Stimulated activated CD4-positive, alpha-beta T cell treated with anti-CD3 and anti-CD28 coated beads, TNF-alpha, amount 100 ng/mL, for 24 hours (primary cell): ENCODE data around the gene SPEM3.
"Not testable (repeated sequence)": the region's sequence is repeated elsewhere in the genome, so short reads cannot be mapped to it uniquely, and the experiment has no call there.

Experiments used
- DNase-seq, 3 experiments: peaks; one replicate each; pipeline ENCODE4 v3.0.0-alpha.2; 2020; ENCODE audit warnings: low read depth in 3 of 3

The SPEM3 gene

DNA sequence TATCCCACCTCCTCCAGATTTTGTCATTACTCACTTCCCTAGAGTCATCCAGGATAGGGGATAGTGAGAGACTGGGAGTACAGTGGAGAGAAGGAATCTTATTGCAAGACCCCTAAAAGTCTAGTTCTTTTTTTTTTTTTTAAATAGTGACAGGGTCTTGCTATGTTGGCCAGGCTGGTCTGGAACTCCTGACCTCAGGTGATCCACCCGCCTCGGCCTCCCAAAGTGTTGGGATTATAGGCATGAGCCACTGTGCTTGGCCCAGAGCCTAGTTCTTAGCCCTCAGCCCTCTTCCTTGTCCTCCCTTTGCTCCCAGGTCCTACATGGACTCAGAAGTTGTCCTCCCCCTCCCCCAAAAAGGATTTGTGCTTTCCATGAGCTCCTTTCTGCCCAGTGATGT, 13.5 kb downstream of the SPEM3 start:
- no peak for DNase-seq

DNA sequence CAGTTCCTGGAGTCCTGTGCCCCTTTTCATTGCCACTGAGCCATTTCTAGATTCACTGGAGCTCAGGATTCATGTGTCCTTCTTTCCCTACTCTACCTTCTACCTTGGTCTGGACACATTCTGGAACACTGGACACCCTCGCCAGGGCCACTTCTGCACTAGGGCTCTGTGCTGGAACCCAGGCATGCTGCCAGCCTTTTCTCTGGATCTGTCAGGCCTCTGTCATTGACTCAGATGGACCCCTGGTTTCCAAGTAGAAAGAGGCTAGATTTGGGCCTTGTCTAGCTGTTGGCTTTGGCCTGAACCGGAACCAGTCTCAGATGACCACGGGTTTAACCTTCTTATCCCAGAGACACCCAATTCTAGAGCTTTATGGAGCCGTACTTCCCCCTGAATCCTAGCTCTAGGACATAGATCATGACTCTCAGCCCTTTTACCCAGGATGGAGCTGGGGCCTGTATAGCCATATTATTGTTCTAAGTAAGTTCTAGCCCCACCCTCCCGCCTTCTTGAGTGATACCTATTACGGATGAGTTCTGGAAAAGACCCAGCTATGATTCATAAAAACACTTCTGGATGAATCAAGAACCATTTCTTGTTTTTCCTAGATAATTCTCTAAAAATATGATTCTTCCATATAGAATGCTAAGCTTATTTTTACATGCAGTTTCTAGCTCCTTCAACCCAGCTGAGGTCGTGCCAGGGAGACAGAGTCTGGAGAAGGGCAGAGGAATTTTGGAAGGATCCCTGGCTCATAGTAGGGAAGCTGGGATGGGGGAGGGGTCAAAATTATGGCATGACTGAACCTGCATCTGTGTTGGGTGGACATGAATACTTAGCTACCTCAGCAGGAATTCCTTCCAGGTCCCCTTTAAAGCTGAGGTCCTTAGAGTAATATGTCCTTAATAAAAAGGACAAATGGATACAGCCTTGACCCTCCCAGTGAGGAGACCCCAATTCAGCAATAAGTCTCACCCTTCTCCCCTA, 15.1 kb downstream of the SPEM3 start:
- DNase-seq = no peak

DNA sequence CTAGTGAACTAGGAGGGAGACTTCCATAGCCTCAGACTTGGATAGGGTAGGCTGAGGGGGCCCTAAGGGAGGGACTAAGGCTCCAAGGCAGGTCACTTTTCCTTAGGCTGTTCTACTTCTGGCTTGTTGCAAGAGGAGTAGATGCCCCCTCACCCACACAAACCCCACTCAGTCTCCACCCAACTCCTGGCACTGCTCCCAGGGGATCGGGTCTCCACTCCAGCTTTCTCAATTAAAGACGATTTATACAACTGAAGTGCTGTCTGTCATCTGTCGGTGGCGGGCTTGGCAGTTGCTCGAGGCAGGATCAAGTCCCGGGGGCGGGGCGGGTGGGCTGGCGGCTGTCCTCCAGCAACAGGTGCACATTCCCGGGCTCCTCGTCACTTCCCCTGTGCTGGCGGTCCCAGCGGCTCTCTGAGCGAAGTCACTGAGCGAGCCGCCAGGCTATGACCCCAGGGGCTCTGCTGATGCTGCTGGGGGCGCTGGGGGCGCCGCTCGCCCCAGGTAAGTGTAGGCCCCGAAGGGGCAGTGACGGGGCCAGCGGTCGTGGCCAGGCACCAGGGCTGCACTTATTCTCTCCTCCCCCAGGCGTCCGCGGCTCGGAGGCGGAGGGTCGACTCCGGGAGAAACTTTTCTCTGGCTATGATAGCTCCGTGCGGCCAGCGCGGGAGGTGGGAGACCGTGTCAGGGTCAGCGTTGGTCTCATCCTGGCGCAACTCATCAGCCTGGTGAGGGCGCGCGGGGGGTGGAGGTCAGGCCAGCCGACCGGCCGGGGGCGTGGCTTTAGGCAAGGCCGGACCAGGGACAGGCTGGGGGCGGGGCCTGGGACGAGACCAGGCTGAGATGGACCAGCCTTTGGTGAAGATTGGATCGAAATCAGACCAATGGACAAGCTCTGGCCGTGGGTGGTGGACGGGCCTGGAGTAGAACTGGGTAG, 16.3 kb downstream of the SPEM3 start, which contains the start of gene CHRNB1:
CHRNB1 (plus strand) TSS at position 380 of the 937 bp plus-strand sequence; CDS start at position 447, 67 bp downstream.
- no peak for DNase-seq

DNA sequence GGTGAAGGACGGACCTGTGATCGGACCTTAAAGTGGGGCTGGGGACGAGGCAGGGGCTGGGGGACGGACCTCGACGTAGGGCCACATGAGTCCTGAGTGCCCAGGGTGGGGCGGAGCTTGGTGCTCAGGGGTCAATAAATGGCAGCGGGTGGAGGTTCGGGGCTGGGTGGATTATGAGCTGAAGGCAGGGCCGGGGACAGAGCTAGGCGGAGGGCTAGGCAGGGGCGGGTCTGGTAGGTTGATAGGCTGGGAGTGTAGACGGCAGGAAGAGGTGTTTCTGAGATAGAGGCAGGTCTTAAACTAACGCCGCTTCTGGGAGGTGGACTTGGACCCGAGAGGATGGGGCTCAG, 16.9 kb downstream of the SPEM3 start:
- DNase-seq = no peak

DNA sequence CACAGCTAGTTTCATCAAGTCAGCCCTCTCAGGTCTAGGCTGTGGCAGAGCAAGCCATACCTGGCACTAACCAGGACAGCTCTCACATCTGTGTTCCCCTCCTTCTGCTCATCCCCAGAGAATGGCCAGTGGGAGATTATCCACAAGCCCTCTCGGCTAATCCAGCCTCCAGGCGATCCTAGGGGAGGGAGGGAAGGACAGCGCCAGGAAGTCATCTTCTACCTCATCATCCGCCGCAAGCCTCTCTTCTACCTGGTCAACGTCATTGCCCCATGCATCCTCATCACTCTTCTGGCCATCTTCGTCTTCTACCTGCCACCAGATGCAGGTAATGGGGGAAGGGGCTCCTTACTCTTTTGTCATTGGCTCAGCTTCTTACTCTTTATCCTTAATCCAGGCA, 19.8 kb downstream of the SPEM3 start:
- DNase-seq = no peak

DNA sequence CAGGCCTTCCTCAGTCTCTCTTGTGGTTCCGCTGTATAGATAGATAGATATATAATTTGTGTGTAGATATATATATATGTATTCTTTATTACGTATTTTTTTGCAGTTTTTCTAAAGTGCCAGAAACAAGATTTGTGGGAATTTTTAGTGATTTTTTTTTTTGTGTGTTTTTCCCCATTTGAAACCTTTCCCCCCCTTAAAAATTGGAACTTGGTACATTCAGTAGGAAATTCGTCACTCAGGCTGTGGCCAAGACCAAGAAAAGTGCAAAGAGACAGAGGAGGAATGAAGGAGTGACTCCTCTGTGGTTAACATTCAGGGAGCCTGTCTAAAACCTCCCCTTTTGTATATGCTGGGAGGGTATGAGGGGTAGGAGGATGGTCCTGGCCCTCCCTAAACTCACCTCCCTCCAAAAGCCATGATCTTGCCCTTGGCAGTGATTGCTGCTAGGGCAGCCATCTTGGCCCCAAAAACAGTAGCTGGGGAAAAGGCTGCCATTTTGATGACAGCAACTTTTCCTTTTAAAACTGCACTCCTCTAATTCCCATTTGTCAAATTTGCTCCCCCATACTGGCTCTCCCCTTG, 31.4 kb downstream of the SPEM3 start:
- DNase-seq = no peak

DNA sequence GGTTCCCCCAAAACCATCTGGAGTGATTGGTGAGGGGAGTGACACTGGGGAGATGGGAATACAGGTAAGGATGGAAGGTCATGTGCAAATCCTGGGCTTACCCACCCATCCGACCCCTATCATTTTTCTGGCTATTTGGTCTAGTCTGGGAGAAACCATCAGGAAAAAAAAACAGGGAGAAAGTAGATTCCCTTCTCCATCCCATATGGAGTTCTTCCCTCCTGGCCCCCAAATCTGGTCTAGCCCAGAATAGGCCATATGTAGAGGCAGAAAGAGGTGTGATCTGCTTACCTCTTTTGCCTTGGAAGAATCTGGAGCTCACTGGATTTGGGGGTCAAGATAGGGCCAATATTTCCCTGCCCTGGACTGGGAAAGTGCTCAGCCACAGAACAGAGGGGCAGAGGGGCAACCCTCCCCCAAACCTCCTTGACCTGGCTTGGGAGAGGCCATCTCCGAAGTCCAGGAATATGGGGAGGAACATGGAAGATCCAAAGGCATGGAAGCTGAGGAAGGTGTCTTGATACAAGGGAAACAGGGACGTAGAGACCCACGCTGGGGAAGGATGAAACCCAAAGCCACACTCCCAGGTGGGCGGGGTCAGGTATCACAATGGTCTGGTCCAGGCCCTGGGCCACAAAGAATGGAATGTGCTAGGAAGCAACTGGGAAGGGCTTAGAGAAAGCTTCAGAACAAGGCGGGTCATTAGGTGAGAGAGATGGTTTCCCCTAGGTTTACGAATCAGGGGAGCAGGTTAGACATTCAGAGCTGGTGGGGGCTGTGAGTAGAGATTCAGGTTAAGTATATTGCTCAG, 32.4 kb downstream of the SPEM3 start:
- DNase-seq = no peak

DNA sequence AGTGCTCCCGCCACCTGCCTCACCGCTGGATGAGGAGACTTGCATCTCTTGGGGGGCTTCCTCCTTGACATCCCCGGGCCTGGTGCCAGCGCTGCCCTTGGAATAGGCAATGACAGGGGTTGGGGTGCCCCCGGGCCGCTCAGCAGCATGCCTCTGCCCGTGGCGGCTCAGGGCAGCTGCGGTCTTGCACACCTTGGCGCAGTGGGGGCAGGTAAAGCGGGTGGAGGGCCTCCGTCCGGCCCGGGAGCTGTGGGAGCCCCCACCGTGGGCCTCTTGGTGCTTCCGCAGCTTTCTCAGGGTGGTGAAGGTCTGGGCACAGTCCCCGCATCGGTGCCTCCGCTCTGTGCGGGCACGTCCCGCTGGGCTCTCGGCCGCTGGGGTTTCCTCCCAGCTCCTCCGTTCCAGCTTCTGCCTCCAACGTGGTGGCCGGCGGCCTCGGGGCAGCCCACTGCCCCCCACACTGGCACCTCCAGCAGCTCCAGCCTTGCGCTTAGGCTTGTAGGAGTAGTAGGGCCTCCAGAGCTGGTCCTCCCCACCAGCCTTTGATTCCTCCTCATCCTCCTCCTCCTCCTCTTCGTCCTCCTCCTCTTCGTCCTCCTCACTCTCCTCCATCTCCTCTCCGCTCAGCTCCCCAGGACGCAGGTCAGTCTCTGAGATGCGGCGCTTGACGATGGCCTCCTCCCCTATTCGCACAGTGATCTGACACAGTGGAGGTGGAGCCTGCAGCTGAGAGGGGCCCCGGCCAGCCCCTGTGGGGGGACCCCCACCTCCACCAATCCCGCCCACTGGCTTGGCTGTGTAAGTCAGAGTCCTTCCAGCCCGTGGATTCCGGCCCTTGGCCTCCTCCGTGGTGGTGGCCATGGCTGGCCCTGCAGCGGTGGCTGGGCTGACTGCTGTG, 34.1 kb downstream of the SPEM3 start:
- DNase-seq = no peak

DNA sequence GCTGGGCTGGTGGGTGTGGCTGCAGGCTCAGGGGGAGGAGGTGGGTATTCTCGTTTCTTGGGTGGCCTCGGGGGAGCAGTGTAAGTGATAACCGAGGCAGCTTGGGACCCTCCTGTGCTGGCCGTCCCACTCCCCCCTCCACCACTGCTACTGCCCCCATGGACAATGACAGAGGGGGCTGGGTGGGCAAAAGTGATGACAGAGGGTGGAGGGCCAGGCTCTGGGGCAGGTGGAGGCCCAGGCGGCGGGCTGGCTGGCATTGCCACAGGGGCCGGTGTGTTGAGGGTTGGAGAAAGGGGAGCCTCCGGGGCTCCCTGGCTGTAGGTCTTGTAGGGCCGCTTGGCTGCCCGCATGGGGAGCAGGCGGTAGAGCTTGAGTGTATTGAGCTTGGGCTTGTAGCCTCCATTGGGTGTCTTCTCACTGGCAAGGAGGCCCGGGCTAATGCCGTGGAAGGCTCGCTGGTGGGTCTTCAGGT, 34.8 kb downstream of the SPEM3 start:
- DNase-seq = no peak

DNA sequence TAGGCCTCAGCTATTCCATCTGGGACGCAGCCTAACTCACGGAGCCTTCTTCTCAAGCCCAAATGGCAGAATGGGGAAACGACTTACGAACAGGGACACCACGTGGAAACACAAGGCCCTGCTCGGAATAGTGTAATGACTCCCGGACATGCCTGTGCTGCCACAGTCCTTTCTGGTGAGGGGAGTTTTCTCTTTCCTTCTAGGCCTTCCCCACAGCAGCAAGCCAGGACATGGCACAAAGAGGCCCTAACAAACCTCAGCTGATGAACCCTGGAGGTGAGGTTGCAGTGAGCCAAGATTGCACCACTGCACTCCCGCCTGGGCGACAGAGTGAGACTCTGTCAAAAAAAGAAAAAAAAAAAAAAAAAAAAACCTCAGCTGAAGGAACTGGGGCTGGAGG, 35.4 kb downstream of the SPEM3 start:
- no peak for DNase-seq

DNA sequence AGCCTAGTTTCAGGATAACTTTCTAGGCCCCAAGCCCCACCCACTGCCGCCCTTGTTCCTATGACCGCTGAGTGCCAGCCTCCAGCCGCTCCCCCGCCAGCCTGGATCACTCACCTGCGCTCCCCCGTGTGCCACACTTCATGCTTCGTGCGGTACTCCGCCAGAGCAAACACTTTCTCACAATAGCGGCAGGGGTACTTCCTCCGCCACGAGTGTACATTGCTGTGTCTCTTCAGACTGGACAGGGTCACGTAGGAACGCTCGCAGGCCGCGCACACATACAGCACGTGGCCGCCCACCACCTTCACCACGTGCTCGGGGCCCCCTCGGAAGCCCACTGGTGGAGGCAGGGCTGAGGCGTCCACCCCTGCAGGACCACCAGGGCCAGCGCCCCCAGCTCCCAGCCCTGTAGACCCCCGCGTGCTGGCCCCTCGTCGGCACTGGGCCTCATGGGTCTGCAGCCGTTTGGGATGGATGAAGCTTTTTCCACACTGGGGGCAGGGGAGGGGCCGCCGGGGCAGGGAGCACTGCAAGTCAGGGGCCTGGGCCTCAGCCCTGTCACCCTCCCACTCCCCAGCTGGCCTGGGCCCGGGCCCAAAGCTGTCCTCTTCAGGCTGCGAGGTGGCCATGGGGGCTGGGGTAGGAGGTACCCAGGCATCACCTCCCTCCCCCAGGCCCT, 37.1 kb downstream of the SPEM3 start:
- no peak for DNase-seq

DNA sequence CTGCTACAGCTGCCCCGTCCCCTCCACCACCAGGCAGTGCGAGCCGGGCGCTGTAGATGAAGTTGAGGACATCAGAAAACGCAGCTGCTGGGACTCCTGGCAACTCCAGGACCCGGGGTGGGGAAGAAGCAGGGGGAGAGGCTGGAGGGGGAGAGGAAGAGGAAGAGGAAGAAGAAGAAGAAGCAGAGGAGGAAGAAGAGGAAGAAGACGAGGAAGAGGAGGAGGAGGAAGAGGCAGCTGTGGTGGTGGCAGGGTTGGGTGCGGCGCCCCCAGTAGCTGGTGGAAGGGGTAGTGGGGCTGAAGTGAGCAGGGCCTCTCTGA, 37.6 kb downstream of the SPEM3 start:
- no peak for DNase-seq

DNA sequence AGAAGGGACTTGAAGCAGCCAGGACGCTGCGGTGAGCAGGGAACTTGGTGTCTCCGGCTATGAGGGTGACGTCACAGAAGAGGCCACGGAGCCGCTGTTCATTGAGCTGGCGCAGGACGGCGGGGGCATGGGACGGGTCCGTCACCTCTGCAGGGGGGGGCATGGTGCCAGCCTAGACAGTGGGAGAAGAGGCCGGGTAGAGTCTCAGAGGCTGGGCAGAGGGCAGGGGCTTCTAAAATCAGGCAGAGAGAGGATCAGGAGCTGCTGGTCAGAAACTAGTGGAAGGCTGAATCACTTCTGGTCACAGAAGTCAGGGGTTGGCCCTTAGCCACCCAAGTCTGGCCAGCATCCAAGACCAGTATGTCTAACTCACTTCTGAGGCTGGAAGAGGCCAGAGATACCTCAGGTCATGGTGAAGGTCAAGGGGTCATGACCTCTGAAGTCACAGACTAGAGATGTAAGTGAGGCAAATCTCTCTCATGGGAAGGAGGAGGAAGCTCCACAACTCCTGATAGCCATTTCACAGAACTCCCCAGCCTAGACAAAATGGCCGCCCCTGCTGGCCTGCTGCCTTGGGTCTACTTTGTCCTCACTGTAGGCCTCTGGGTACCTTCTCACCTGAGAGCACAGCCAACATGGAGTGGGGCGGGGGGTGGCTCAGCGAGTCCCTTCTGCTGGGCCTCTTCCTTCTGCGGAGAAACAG, 38.1 kb downstream of the SPEM3 start:
- no peak for DNase-seq

DNA sequence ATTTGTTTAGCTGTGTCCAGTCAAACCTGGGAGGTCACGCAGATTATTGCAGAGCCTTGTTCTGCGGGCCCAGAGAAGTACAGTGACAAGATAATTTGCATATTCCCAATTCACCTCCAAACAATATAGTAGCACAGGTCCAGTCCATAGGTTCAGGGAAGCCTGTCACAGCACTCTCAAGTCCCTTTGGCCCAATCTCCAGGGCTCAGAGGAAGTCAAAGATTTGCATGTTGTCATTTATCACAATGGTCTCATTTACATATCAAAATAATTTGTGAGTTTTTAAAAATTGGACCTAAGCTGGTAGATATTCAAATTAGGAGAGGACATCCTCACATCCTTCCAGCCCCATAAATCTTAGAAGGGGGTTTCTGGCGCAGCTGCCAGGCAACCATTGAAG, 38.8 kb downstream of the SPEM3 start:
- no peak for DNase-seq

DNA sequence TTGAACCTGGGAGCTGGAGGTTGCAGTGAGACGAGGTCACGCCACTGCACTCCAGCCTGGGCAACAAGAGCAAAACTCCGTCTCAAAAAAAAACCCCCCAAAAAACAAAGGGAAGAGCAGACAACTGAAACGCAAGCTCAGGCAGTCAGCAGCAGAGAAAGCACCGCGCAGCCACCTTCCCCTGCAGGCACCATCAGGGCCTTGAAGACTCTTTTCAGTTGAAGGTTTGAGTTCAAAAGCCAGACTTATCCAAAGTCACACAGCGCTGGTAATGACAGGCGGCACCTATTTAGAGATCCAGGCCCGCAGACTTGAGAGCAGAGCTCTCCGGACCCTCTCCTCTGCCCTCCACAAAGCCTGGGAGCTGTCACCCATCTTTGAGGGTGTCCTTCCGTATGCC, 39.6 kb downstream of the SPEM3 start:
- DNase-seq = no peak

DNA sequence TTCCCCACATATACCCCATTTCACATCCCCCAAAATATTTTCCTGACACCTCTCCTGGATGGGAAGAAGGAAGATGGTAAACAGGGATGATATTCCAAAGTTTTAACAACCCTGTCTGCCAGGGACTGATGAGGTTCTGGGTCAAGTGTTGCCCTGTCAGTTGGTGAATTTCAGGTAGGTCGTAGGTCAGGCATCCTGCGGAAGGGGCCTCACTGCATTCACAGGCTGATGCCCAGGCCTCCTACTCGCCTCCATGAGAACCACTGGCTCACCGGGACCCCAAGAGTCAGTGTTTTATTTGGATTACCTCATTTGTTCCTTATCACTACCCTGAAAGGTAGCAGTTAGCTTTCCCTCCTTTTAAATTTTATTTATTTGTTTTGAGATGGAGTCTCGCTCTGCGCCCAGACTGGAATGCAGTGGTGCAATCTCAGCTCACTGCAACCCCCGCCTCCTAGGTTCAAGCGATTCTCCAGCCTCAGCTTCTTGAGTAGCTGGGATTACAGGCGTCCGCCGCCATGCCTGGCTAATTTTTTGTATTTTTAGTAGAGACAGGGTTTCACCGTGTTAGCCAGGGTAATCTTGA, 40.2 kb downstream of the SPEM3 start:
- no peak for DNase-seq

DNA sequence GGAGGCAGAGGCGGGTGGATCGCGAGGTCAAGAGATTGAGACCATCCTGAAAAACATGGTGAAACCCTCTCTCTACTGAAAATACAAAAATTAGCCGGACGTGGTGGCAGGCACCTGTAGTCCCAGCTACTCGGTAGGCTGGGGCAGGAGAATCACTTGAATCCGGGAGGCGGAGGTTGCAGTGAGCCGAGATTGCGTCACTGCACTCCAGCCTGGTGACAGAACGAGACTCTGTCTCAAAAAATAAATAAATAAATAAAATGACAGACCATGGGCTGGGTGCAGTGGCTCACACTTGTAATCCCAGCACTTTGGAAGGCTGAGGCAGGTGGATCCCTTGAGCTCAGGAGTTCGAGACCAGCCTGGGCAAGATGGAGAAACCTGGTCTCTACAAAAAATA, 41.2 kb downstream of the SPEM3 start:
- not testable (repeated sequence) for DNase-seq

DNA sequence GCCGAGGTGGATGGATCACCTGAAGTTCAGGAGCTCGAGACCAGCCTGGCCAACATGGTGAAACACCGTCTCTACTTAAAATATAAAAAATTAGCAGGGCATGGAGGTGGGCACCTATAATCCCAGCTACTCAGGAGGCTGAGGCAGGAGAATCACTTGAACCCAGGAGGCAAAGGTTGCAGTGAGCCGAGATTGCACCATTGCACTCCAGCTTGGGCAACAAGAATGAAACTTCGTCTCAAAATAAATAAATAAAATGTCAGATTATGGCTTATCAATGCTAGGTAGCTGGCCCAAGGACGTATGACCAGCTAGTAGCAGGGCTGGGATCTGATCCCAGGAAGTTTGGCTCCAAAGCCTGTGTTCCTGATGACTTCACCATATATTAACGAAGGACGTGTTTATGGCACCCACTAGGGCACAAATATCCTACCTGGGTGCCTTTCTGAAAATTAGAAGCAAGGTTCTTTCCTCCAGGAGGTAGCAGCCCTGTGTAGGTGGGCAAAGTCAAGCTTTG, 41.9 kb downstream of the SPEM3 start:
- not testable (repeated sequence) for DNase-seq
